ENCODE measurements around the gene SMURF2. TPM values are rescaled to one million over a fixed set of nuclear protein-coding genes. Genes with fewer than 3 reads are reported as not detected.

SMURF2 gene
- total RNA-seq, 2 donors from 2014 or later: 13.4 to 14.2 TPM

GRCh38 chr17:64657610-64658125, 4.4 kb downstream of the SMURF2 start:
- no peak overlapping the region for H3K27ac Mint-ChIP-seq
- no peak for ATAC-seq (replicated peaks)
- peaks cover 6% of the 10 kb centered on the region for H3K36me3 Mint-ChIP-seq (ENCODE audit: low read depth)

GRCh38 chr17:64655704-64656103, 6.4 kb downstream of the SMURF2 start:
- no peaks in the 10 kb centered on the region for H3K36me3 Mint-ChIP-seq (ENCODE audit: low read depth)
- no peaks in the 10 kb centered on the region for H3K9me3 Mint-ChIP-seq
- H3K27me3 Mint-ChIP-seq: no peaks in the 10 kb centered on the region
- no peak overlapping the region for H3K4me3 Mint-ChIP-seq
- no peak overlapping the region for H3K27ac Mint-ChIP-seq
- ATAC-seq (replicated peaks): no peak
- H3K4me1 Mint-ChIP-seq: peaks cover 22% of the 10 kb centered on the region

More at GRCh38 chr17:64657610-64658125, 4.4 kb downstream of the SMURF2 start:
- Mint-ChIP-seq H3K4me1 (peaks cover 24% of the 10 kb centered on the region), H3K9me3 (no peaks in the 10 kb centered on the region), H3K27me3 (no peaks in the 10 kb centered on the region), H3K4me3 (no peak overlapping the region)

GRCh38 chr17:64653985-64654355, 8.1 kb downstream of the SMURF2 start:
- Mint-ChIP-seq H3K36me3 (ENCODE audit: low read depth) (no peaks in the 10 kb centered on the region), H3K27ac (no peak overlapping the region), H3K9me3 (no peaks in the 10 kb centered on the region), H3K4me1 (peaks cover 15% of the 10 kb centered on the region), H3K27me3 (no peaks in the 10 kb centered on the region), H3K4me3 (no peak overlapping the region)
- no peak for ATAC-seq (replicated peaks)

- no peak for ATAC-seq (replicated peaks)
- Mint-ChIP-seq H3K4me1 (peaks cover 15% of the 10 kb centered on the region), H3K4me3 (no peak overlapping the region), H3K27me3 (no peaks in the 10 kb centered on the region), H3K27ac (no peak overlapping the region), H3K36me3 (ENCODE audit: low read depth) (no peaks in the 10 kb centered on the region), H3K9me3 (no peaks in the 10 kb centered on the region)
Observed at GRCh38 chr17:64653325-64653984, 8.7 kb downstream of the SMURF2 start.

- Mint-ChIP-seq H3K4me1 (peaks cover 11% of the 10 kb centered on the region), H3K36me3 (ENCODE audit: low read depth) (no peaks in the 10 kb centered on the region), H3K9me3 (no peaks in the 10 kb centered on the region), H3K27me3 (no peaks in the 10 kb centered on the region), H3K27ac (no peak overlapping the region), H3K4me3 (no peak overlapping the region)
- no peak for ATAC-seq (replicated peaks)
Observed at GRCh38 chr17:64651889-64652288, 10.2 kb downstream of the SMURF2 start.

- no peak for ATAC-seq (replicated peaks)
- no peak overlapping the region for H3K27ac Mint-ChIP-seq
- H3K4me1 Mint-ChIP-seq: peaks cover 7% of the 10 kb centered on the region
- H3K9me3 Mint-ChIP-seq: no peaks in the 10 kb centered on the region
- H3K4me3 Mint-ChIP-seq: no peak overlapping the region
- peaks cover 9% of the 10 kb centered on the region for H3K36me3 Mint-ChIP-seq (ENCODE audit: low read depth)
- no peaks in the 10 kb centered on the region for H3K27me3 Mint-ChIP-seq
Observed at GRCh38 chr17:64648234-64648633, 13.9 kb downstream of the SMURF2 start.

- Mint-ChIP-seq H3K27ac (no peak overlapping the region), H3K4me3 (no peak overlapping the region), H3K27me3 (no peaks in the 10 kb centered on the region), H3K36me3 (ENCODE audit: low read depth) (peaks cover 9% of the 10 kb centered on the region), H3K9me3 (no peaks in the 10 kb centered on the region), H3K4me1 (peaks cover 7% of the 10 kb centered on the region)
- no peak for ATAC-seq (replicated peaks)
Observed at GRCh38 chr17:64647817-64648216, 14.3 kb downstream of the SMURF2 start.

- Mint-ChIP-seq H3K27ac (no peak overlapping the region), H3K4me1 (peaks cover 18% of the 10 kb centered on the region), H3K9me3 (no peaks in the 10 kb centered on the region), H3K27me3 (no peaks in the 10 kb centered on the region), H3K4me3 (no peak overlapping the region), H3K36me3 (ENCODE audit: low read depth) (peaks cover 11% of the 10 kb centered on the region)
- no peak for ATAC-seq (replicated peaks)
Observed at GRCh38 chr17:64639516-64639915, 22.6 kb downstream of the SMURF2 start.

GRCh38 chr17:64638552-64639203, 23.4 kb downstream of the SMURF2 start:
- no peak overlapping the region for H3K4me3 Mint-ChIP-seq
- H3K9me3 Mint-ChIP-seq: no peaks in the 10 kb centered on the region
- no peaks in the 10 kb centered on the region for H3K27me3 Mint-ChIP-seq
- peaks cover 11% of the 10 kb centered on the region for H3K36me3 Mint-ChIP-seq (ENCODE audit: low read depth)
- H3K4me1 Mint-ChIP-seq: peaks cover 24% of the 10 kb centered on the region
- no peak for ATAC-seq (replicated peaks)
- H3K27ac Mint-ChIP-seq: peak overlapping the region; percentile 25

- Mint-ChIP-seq H3K4me3 (peak overlapping the region; percentile 60), H3K4me1 (peaks cover 37% of the 10 kb centered on the region), H3K27me3 (no peaks in the 10 kb centered on the region), H3K27ac (peak overlapping the region; percentile 96), H3K36me3 (ENCODE audit: low read depth) (peaks cover 11% of the 10 kb centered on the region), H3K9me3 (no peaks in the 10 kb centered on the region)
- peak; percentile 85 for ATAC-seq (replicated peaks)
Observed at GRCh38 chr17:64635647-64636305, 26.3 kb downstream of the SMURF2 start.

- Mint-ChIP-seq H3K4me1 (peaks cover 37% of the 10 kb centered on the region), H3K27ac (peak overlapping the region; percentile 58), H3K36me3 (ENCODE audit: low read depth) (peaks cover 11% of the 10 kb centered on the region), H3K9me3 (no peaks in the 10 kb centered on the region), H3K4me3 (peak overlapping the region; percentile 8), H3K27me3 (no peaks in the 10 kb centered on the region)
- ATAC-seq (replicated peaks): peak; percentile 74
Observed at GRCh38 chr17:64634218-64634617, 27.9 kb downstream of the SMURF2 start.

GRCh38 chr17:64632606-64633005, 29.5 kb downstream of the SMURF2 start:
- no peak overlapping the region for H3K4me3 Mint-ChIP-seq
- H3K27me3 Mint-ChIP-seq: no peaks in the 10 kb centered on the region
- peaks cover 11% of the 10 kb centered on the region for H3K36me3 Mint-ChIP-seq (ENCODE audit: low read depth)
- no peaks in the 10 kb centered on the region for H3K9me3 Mint-ChIP-seq
- peaks cover 46% of the 10 kb centered on the region for H3K4me1 Mint-ChIP-seq
- ATAC-seq (replicated peaks): no peak
- H3K27ac Mint-ChIP-seq: peak overlapping the region; percentile 58

- Mint-ChIP-seq H3K27ac (peak overlapping the region; percentile 58), H3K9me3 (no peaks in the 10 kb centered on the region), H3K27me3 (no peaks in the 10 kb centered on the region), H3K4me1 (peaks cover 50% of the 10 kb centered on the region), H3K36me3 (ENCODE audit: low read depth) (peaks cover 11% of the 10 kb centered on the region), H3K4me3 (no peak overlapping the region)
- ATAC-seq (replicated peaks): no peak
Observed at GRCh38 chr17:64632194-64632593, 29.9 kb downstream of the SMURF2 start.

GRCh38 chr17:64630309-64631223, 31.5 kb downstream of the SMURF2 start:
- H3K4me3 Mint-ChIP-seq: no peak overlapping the region
- H3K4me1 Mint-ChIP-seq: peaks cover 48% of the 10 kb centered on the region
- H3K27me3 Mint-ChIP-seq: no peaks in the 10 kb centered on the region
- H3K27ac Mint-ChIP-seq: peak overlapping the region; percentile 76
- ATAC-seq (replicated peaks): no peak
- no peaks in the 10 kb centered on the region for H3K9me3 Mint-ChIP-seq
- H3K36me3 Mint-ChIP-seq (ENCODE audit: low read depth): peaks cover 4% of the 10 kb centered on the region

Data from activated T-helper 17 cell treated with anti-CD3 and anti-CD28 coated beads, Interleukin-2, amount 50 U/mL, for 72 hours (primary cell).